KOPT-K1 (cell line): ENCODE data around the gene CBX4.

Experiments
- H3K27ac ChIP-seq: fragments of 200-600 bp; sonication (generic); 2 replicates; pipeline ENCODE4 v1.5.1; 2016; ENCODE audit warnings: antibody characterized with exemption, mild to moderate bottlenecking, low read depth, low read length; ENCODE audit not compliant: poor library complexity, severe bottlenecking
- H3K36me3 ChIP-seq: fragments of 200-600 bp; sonication (generic); 2 replicates; pipeline ENCODE4 v1.5.1; 2017; ENCODE audit warnings: antibody characterized with exemption, mild to moderate bottlenecking, low read length, moderate library complexity; ENCODE audit not compliant: insufficient read depth
- H3K9me3 ChIP-seq: fragments of 200-600 bp; sonication (generic); 2 replicates; pipeline ENCODE4 v1.5.1; 2017; ENCODE audit warnings: antibody characterized with exemption, low read length, mild to moderate bottlenecking; ENCODE audit not compliant: insufficient read depth, poor library complexity, severe bottlenecking

CBX4 gene

DNA sequence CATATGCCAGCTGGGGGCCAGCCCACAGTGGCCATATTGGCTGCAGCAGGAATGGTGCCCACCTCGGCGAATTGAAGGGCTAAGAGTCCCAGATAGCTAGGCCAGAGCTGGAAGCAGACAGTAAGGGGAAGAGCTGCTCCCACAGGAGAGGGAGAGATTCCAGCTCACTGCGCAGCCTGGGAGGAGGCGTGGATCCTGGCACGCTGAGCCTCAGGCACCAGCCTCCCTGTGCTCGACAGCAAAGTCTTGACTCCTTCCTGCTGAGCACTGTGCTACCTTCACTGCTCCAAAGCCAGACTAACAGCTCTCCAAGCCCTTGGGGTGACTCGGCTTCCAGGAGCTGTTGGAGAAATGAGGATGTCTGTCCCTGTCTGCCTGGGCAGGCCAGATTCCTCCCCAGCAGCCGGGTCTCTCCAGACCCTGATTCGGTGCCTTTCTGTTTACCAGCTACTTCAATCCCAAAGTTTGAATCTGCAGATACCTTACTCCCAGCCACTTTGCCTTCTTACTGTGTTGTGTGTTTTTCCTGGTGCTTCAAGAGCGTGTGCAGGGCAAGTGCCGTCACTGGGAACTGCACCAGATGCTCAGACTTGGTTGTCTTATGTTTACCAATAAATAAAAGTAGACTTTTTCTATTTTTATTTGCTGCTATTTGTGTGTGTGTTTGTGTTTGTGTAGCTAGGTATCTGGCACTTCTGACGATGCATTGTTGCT lies 52.2 kb downstream of the CBX4 start:
- no peak overlapping the region for H3K27ac ChIP-seq
- no peaks in the 10 kb centered on the region for H3K9me3 ChIP-seq
- H3K36me3 ChIP-seq: peaks cover 52% of the 10 kb centered on the region

DNA sequence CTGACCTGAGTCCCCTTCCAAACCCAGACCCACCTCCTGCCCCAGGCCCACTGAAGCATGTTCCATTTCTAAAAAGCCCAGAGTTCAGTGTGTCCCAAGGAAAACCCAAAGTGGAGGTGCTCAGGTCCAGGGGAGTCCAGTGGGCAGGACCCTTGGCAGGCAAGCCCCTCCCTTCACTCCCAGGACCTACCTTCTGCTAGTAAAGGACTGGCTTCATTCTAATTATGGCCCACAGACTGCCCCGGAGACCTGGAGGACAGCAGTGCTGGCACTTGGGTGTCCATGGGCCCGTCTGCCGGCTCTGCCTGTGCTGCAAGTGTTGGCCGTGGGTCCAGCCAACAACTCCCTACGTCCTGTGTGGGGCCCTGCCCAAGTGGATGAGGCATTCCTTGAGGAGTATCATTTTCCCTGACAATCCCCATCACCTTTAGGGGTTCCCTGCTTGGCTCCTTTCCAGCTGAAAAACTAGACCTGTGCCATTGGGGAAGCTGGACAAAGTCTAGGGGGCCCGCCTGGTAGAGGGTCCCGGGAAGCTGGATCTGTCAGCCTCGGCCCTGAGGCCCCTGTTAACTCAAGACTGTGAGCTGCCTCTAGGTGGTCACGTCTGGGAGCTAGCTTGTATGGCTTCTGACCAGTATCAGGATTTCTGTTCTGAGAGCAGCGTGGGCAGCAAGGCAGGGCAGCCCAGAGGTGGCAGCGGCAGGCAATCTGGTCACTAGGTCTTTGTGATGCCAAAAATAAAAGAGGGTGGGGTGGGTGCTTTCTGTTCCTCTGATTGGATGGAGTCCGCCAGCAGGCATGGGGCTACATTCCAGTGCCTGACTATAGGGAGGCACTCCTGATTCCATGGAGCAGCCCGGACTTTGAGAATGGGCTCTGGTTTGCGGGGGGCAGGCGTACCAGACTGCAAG lies 53.1 kb downstream of the CBX4 start:
- Histone ChIP-seq H3K36me3 (peaks cover 60% of the 10 kb centered on the region), H3K9me3 (no peaks in the 10 kb centered on the region), H3K27ac (no peak overlapping the region)

DNA sequence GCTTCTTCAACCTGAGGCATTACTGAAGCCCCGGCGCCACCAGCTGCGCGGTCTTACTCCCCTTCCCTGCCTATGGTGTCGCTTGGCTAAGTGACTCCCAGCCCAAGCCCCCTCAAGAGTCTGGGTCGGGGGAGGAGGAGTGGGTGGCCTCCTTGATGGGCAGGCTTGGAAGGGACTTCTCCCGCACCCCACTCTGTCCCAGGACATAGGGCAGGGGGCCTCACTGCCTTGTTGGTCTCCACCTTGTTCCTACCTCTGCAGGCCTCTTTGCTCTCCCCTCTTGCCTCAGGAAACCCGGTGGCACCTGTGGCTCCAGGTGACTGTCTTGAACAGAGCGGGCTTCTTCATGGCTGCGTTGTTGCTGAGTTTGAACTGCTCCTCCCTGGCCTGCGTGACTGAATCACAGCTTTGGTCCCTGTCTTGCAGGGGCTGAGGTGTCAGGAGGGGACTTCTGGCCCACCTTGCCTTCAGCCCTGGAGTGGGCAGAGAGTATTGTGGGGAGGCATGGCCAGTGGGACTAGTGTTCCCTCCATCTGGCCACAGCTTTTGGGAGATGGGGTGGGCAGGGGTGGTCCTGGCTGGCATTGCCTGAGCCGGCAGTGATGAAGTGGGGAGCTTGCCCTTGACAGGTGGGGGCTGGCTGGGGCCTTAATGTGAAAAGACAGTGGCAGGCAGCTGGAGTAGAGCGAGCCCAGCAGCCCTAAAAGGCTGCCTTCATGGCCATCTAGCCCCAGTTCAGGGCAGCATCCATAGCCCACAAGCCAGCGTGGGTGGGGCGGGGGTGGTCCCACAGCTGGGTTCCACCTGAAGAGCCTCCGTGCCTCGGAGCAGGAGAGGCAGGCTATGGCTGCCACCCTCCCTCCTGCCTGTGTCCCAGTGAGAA lies 54.0 kb downstream of the CBX4 start:
- Histone ChIP-seq H3K36me3 (peaks cover 68% of the 10 kb centered on the region), H3K9me3 (no peaks in the 10 kb centered on the region)

DNA sequence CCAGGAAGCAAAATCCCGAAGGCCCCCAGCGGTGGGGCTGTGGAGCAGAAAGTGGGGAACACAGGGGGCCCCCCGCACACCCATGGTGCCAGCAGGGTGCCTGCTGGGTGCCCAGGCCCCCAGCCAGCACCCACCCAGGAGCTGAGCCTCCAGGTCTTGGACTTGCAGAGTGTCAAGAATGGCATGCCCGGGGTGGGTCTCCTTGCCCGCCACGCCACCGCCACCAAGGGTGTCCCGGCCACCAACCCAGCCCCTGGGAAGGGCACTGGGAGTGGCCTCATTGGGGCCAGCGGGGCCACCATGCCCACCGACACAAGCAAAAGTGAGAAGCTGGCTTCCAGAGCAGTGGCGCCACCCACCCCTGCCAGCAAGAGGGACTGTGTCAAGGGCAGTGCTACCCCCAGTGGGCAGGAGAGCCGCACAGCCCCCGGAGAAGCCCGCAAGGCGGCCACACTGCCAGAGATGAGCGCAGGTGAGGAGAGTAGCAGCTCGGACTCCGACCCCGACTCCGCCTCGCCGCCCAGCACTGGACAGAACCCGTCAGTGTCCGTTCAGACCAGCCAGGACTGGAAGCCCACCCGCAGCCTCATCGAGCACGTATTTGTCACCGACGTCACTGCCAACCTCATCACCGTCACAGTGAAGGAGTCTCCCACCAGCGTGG lies 54.8 kb downstream of the CBX4 start:
- H3K36me3 ChIP-seq: peaks cover 76% of the 10 kb centered on the region
- H3K27ac ChIP-seq: no peak overlapping the region
- no peaks in the 10 kb centered on the region for H3K9me3 ChIP-seq

More for the DNA sequence above, 54.0 kb downstream of the CBX4 start:
- H3K27ac ChIP-seq: no peak overlapping the region

DNA sequence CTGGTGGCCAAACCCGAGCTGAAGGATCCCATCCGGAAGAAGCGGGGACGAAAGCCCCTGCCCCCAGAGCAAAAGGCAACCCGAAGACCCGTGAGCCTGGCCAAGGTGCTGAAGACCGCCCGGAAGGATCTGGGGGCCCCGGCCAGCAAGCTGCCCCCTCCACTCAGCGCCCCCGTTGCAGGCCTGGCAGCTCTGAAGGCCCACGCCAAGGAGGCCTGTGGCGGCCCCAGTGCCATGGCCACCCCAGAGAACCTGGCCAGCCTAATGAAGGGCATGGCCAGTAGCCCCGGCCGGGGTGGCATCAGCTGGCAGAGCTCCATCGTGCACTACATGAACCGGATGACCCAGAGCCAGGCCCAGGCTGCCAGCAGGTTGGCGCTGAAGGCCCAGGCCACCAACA lies 55.3 kb downstream of the CBX4 start:
- peaks cover 77% of the 10 kb centered on the region for H3K36me3 ChIP-seq

More for the DNA sequence above, 55.3 kb downstream of the CBX4 start:
- Histone ChIP-seq H3K9me3 (no peaks in the 10 kb centered on the region), H3K27ac (no peak overlapping the region)
